HG03378 (cell line): ENCODE data around the gene HMGB1.
"Not testable (repeated sequence)": the region's sequence is repeated elsewhere in the genome, so short reads cannot be mapped to it uniquely, and the experiment has no call there.

Experiments used
- ATAC-seq: cut with Tn5 transposase; IDR thresholded peaks from one replicate; pipeline ENCODE4 v1.9.1; 2021; ENCODE audit warnings: mild to moderate bottlenecking, moderate library complexity; ENCODE audit not compliant: unreplicated experiment

HMGB1 gene

DNA sequence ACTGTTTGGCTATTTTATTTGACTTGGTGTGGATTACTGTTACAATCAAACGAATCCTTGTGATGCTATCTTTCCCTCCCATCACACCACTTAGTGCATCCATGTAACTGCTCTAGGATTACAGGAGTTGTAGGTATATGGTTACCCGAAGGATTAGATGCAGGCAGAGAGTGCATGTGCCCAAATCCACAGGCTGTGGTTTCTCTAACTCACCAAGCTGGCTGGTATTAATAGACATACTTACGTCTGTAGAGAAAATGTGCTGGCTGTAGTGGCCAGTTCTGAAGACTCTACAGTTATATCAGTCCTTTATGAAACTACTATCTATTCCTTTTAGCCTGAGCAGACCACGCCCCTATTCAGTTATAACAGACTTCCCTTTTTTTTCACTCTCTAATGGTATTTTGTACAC, 1.1 kb upstream of the HMGB1 start:
- ATAC-seq = no peak

DNA sequence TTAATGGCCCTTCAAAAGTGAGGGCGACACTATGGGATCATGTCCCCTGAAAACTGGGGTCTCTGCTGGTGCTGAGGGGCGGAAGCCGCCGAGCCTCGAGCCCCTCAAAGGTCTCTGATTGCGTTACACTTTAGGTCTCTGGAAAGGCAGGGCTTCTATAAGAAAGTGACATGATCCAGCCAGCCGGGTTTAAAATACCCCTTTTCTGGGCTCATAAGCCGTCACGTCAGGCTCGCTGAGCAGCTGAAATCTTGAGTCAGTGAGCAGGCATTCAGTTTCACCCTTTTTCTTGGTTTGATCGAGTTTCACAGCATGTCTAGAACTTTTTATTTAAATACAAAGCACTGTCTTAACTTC, 600 bp upstream of the HMGB1 start:
- ATAC-seq = no peak

DNA sequence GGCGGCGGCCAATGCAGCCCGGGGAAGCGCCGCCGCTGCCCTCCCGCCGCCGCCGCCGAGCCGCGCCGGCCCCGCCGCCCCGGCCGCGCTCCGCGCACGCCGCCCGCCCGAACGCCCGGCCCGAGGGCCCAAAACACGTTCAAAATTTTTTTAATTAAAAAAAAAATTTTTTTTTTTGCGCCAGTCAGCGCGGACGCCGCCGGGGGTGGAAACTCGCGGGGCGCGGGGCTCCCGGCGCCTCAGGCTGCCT, 468 bp downstream of the HMGB1 start:
- no peak for ATAC-seq

DNA sequence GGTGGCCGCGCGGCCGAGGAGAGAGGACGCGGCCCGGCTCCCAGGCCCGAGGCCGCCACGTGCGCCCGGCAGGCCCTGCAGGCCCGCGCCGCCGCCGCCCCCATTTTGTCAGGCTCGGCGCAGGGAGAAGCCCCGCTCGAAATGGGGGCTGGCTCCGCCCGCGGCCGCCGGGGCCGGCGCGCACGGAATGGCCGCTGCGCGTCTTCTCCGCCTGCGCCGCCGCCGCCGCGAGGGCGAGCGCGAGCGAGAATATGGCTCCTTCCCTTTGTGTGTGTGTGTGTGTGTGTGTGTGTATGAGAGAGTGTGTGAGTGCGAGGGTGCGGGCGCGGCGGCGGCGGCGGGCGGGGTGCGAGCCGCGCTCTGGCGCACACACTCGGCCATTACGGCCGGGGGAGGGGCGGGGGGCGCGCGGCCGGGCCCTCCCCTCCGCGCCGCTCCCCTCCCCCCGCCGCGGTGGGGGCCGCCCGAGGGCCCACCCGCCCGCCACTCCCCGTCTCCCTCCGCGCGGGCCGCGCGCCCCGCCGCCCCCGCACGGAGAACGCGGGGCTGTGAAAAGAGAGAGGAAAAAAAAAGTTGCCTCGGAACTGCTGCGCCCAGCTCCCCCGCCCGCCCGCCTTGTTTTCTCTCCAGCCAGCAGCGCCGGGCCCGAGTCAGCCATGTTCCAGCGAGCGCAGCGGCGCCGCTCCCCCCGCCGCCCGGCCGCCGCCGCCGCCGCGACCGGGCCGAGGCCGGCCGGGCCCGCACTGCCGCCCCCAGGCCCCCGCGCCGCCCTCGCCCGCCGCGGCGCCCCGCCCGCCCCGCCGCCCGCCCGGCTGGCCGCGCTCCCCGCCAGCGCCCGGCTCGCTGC, 1.0 kb downstream of the HMGB1 start:
- ATAC-seq = peak; percentile 5

DNA sequence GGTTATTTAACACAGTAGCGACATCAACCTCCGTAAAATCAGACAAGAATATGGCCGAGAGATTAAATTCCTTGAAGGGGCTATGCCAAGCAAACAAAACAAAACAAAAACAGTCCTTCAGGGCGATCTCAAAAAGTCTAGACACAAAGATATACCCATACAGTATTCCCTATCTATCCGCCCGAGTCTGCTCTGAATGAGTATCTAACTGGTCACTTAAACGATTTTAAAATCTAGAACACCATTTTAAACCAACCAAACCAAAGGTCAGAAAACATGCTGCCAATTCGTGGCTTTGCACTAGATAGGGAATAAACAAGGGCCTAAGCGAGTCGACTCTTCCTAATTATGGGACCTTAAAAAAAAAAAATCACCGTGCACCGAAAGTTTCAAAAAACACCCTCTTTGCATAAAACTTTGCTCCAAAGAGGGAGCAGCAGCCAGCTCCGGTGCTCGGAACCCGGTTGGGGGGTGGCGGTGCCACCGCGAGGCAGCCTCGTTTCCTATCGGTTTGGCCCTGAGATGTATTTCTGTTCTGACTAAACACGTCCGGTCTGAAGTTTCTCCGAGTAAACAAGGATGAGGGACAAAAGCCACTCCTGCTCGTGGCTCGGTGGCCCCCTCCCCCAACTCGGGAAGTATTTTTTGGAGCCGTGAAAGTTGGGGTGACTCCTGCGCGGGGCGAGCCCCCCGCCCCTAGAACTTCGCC, 1.8 kb downstream of the HMGB1 start:
- ATAC-seq = peak; percentile 33

DNA sequence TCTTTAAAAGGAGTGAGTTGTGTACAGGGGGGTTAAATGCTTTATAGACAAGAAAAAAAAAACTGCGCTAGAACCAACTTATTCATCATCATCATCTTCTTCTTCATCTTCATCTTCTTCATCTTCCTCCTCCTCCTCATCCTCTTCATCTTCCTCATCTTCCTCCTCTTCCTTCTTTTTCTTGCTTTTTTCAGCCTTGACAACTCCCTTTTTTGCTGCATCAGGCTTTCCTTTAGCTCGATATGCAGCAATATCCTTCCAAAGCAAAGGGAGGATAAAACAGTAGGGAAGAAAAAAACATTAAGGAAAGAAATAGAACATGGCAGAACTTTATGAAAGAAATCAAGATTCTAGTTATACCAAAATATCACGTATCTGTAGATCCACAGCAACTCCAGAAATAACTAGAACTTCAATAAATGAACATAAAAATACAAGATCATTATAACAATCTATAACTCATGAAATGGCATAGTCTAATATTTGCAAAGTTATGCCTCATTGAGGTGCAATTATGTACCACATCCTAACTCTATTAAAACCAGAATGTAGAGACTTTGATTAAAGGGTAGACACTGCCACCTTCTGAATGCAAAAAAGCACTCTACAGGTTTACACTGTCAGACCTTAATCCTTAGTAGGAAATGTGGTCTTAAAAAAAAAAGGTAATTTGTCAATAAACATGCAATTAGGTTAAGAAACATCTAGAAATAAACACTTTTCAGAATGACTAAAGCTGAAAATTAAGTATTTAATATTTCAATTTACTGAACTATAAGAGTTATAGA, 4.3 kb downstream of the HMGB1 start:
- ATAC-seq = not testable (repeated sequence)

DNA sequence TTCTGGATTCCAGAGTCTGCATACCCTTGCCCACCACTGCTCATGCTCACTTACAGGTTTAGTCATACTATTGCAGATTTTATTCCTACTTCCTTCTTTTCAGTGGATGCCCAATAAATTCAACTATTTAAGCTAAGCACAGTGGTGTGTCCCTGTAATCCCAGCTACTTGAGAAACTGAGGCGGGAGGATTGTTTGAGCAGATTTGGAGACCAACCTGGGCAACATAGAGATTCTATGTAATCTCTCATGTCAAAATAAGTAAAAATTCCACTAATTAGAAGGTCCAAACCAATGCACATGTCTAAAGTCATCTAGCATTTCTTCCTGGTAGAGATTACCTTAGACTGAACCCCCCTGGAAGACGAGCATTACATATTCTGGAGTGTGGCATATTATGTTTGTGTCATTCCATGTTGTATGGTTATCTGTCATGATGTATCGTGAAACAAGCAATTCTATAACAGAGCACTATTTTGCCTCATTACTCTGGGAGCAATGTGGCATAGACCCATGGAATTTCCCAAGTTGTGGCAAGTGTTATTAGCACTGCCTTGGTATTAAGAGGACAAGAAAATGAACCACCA, 8.3 kb downstream of the HMGB1 start:
- ATAC-seq = no peak

DNA sequence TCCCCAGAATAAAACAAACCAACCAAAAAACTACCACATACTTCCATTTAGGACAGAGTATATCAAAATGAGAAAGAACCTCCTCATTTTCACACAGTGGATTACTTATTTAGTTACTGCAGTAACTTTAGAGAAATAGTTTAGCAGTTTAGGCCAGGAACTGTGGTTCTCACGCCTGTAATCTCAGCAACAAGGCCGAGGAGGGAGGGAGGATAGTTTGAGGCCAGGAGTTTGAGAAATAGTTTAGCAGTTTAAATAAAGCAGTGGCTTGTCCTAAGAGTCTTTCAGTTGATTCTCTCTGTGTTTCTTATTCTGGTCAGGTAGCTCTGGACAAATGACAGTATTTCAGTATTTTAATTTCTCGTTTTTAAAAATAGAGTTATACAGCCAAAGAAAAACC, 9.4 kb downstream of the HMGB1 start:
- ATAC-seq = no peak

DNA sequence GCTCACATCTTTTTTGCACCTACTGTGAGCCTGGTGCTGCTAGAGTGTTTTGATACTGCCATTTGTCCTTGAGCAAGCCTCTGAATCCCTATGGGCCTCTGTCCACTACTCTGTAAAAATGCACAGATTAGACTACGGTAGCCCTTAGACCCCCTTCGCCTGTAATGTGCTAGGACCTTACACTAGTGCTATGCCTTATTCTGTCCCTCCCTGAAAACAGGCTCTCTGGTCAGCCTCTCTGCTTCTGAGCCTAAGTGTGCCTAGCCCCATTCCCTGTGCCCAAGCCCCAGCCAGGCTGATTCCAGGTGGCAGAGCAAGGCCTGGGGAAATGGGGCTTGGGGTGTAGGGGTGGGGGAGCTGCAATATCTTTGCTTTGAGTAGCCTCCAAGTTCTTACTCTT, 10.7 kb downstream of the HMGB1 start:
- ATAC-seq = no peak

DNA sequence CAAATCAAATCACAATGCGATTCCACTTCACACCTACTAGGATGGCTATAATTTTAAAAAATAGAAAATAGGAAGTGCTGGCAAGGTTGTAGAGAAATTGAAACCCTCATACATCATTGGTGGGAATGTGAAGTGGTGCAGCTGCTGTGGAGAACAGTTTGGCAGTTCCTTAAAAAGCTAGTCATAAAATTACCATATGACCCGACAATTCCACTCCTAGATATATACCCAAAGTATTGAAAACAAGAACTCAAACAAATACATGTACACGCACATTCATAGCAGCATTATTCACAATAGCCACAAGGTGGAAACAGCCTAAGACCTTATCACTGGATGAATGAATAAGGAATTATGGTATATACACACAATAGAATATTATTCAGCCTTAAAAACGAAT, 12.0 kb downstream of the HMGB1 start:
- no peak for ATAC-seq

DNA sequence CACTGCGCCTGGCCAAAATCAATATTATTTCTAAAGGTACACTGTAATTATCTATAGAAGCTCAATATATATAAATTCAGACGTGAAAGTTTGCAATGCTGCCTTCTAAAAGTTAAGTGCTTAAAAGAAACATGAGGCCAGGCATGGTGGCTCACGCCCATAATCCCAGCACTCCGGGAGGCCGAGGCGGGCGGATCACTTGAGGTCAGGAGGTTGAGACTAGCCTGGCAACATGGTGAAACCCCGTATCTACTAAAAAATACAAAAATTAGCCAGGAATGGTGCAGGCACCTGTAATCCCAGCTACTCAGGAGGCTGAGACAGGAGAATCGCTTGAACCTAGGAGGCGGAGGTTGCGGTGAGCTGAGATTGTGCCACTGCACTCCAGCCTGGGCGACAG, 14.3 kb downstream of the HMGB1 start:
- ATAC-seq = not testable (repeated sequence)

DNA sequence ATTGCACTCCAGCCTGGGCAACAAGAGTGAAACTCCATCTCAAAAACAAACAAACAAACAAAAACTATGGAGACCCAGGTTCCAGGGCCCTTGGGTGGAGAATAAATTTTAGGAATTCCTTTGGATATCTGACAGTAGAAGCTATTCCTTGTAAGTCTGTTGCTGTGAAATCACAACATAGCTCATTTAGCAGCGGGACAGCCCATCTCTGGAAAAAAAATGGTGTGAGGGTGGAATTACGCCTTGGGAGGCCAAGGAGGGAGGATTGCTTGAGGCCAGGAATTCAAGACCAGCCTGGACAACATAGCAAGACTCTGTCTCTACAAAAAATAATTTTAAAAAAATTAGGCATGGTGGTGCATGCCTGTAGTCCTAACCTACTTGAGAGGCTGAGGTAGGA, 15.7 kb downstream of the HMGB1 start:
- ATAC-seq = no peak

DNA sequence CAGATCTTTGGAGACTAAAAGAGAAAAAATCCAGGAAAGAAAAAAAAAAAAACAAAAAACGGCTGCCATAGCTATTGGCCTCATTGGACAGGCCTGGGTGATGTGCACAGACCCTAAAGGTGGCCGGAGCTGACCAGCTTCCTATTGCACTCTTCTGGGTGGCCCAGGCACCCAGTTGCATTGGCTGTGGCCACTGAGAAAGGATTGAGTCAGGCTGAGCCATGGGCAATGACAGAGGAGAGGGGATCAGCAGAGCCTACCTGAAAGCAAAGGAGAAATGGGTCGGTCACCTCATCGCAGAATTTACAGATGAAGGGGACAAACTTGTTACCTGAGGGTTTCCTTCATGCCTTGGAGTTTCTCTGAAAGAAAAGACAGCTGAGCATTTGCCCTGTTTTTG, 17.3 kb downstream of the HMGB1 start:
- no peak for ATAC-seq

DNA sequence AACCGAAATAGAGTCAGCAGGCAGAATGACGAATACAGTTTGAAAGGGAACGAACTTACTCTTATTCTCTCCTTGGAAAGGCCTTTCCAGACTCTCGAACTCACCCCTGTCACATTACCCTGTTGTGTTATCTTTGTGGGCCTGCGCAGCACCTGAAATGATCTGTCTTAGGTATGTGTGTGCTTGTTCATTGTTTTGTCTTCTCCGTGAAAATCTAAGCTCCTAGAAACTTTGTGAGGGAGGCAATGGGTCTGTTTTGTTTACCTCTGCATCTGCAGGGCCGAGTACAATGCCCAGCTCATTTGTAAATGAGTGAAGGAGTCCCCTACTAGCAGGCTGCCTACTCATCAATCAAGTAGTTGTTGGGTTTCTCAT, 19.6 kb downstream of the HMGB1 start:
- no peak for ATAC-seq

DNA sequence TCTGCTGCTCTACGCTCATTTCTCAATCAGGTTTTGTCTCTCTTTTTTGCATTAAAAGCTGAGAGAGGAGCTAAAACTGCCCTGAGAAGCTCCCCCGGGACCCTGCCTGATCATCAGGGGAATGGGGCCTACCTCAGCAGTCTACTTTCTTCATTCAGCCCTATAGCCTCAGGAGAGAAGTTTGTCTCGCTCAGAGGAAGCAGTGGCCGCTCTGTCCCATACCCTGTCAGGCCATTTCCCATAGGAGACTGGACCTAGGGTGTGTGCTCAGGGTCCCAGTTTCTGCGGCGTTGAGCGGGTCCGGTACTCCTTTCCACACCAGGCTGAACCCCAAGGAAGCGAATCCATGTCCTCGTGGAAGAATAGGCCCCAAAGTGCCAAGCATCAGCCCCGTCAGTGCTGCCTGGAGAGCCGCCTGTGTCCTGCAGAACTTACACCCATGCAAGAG, 21.8 kb downstream of the HMGB1 start:
- peak; percentile 34 for ATAC-seq

DNA sequence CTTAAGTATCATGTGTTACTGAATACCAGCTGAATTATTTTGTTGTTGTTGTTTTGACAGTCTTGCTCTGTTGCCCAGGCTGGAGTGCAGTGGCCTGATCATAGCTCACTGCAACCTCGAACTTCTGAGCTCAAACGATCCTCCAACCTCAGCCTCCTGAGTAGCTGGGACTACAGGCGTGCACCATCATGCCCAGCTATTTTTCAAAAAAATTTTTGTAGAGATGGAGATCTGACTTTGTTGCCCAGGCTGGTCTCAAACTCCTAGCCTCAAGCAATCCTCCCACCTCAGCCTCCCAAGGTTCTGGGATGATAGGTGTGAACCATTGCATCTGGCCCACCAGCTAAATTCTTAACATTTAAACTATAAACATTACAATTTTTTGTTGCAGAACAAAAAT, 22.2 kb downstream of the HMGB1 start:
- ATAC-seq = not testable (repeated sequence)

DNA sequence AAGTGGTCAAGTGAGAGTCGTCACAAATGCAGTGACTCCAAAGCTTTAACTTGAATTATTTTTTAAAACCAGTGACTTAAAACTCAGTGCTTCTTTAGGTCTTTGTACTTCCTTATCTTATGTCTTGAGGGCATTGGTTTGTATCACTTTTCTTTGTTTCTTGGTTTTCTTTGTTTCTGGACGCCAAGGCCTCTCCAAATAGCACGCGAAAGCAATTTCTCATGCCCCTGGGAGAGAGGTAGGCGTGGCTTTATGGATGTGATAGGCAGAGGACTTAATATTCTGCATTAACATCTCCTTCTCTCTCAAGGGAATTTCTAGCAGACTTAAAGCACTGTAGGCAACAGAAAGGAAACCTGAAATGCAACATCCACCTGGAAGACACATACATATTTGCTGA, 22.8 kb downstream of the HMGB1 start:
- no peak for ATAC-seq

DNA sequence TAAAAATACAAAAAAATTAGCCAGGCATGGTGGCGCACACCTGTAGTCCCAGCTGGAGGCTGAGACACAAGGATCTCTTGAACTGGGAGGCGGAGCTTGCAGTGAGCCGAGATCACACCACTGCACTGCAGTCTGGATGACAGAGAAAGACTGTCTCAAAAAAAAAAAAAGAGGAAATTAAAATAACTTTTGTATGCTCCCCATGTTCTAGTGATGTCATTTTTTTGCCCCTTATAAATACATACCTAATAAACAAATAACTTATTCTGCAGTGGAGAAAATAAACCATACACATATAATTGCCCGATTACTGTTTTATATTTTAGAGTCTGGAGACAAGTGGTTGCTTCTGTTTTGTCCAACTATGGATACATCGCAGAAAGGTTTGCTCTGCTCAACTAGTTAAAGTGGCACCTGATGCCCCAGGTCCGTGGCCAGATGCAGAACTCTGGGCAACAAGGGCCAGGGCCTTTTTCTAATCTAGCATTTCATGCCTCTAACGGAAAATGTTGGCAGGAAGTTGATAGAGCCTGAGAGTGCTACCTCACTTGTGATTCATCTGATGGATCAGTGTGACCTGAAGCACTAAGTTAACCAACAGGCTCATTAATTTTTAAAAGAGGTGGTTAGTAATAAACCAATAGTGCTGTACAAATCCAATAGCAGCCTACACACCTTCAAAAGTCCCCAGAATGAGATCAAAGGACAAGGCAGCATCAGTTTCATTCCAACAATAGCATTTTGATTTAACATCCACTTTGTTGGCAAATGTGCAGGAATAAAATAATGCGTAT, 24.6 kb downstream of the HMGB1 start:
- peak; percentile 42 for ATAC-seq

DNA sequence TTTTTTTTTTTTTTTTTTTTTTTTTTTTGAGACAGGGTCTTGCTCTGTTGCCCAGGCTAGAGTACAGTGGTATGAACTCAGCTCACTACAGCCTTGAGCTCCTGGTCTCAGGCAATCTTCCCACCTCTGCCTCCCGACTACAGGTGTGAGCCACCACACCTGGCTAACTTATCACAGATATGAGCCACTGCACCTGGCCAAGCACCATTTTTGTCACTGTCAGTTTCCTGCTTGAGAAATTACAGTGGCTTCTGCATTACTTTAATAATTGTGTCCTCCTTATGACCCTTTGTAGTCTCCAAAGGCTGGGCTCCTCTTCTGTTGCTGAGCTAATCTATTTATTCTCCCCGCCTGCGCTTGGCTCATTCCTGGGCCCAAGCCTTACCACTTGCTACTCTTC, 27.4 kb downstream of the HMGB1 start:
- no peak for ATAC-seq

DNA sequence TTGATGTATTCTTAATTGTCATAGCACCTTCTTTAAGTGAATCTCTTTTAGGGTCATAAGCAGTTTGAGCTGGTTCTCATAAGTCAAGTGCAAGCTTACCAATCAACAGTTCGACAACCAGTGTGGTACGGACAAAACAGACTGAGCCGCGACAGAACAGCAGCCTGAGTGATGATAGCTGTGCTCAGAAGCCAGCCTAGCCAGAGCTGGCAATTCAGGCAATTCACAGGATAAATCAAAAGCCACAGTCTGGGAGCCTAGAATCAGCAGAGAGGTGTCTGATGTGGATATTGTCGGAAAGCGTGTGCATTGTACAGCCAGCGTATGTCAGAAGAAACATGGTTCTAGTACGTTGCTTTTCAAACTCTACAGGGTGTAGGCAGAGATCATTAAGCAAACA, 28.6 kb downstream of the HMGB1 start:
- ATAC-seq = no peak

DNA sequence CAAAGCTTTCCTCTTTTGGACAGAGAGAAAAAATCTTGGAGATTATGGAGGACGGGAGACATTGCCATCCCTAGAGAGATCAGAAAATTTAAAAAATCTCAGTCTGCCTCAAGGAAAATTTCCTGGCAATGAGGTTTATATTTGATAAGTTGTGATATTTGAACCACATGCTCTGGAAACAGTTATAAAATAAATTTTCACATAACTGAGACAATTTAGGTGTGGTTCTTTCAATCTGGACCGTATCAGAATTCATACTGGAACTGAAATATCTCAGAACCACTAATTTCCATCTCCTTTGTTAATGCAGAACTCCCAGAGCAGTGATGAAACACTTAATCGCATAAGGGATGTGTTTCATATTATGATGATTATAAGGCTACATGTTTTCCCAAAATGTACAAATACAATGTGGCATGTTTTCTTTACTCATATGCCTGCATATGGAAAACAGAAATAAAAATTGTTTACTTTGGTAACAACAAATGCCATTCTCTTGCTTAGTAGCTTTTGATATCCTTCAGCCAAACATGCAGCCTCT, 29.8 kb downstream of the HMGB1 start:
- ATAC-seq = no peak
